Measurements from ENCODE around the gene HMGN1.

DNA sequence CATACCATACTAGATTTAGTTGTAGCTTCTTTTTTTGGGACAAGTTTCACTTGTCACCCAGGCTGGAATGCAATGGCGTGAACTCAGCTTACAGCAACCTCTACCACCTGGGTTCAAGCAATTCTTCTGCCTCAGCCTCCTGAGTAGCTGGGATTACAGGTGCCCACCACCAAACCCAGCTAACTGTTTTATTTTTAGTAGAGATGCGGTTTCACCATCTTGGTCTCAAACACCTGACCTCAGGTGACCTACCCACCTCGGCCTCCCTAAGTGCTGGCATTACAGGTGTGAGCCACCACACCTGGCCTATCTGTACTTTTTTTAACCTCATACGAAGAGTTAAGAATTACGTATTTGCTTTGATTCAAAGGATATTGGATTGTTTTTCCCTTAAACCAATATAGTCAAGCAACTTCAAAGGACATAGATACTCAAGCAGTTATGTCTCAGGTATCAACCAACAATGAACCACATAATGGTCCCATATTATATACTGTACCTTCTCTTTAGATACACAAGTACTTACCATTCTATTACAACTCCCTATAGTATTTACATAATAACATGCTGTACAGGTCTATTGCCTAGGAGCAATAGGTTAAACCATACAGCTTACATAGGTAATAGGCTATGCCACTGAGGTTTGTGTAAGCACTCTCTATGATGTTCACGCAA, 7.5 kb downstream of the HMGN1 start:
- no peak for TF ChIP-seq TCF7L2 (IDR thresholded peaks at IDR 0.05; ENCODE audit: low read depth, low read length)
- TF ChIP-seq, protein P1, sequence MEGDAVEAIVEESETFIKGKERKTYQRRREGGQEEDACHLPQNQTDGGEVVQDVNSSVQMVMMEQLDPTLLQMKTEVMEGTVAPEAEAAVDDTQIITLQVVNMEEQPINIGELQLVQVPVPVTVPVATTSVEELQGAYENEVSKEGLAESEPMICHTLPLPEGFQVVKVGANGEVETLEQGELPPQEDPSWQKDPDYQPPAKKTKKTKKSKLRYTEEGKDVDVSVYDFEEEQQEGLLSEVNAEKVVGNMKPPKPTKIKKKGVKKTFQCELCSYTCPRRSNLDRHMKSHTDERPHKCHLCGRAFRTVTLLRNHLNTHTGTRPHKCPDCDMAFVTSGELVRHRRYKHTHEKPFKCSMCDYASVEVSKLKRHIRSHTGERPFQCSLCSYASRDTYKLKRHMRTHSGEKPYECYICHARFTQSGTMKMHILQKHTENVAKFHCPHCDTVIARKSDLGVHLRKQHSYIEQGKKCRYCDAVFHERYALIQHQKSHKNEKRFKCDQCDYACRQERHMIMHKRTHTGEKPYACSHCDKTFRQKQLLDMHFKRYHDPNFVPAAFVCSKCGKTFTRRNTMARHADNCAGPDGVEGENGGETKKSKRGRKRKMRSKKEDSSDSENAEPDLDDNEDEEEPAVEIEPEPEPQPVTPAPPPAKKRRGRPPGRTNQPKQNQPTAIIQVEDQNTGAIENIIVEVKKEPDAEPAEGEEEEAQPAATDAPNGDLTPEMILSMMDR (IDR thresholded peaks at IDR 0.05) = no peak

Data from Panc1 (cell line).